Fibroblast of mammary gland (primary cell): ENCODE measurements around the gene HTR1E.

Source experiments
- DNase-seq: peaks from one replicate; pipeline ENCODE4 v3.0.0-alpha.2; 2010; ENCODE audit warnings: low read depth
- H3K4me3 ChIP-seq: 2 replicates; pipeline ENCODE4 v1.5.1; 2011; ENCODE audit warnings: low read depth, mild to moderate bottlenecking, low read length, moderate library complexity; ENCODE audit not compliant: control insufficient read depth
- CTCF ChIP-seq: conservative IDR thresholded peaks from 2 replicates; pipeline ENCODE4 v1.5.1; 2011; ENCODE audit warnings: low read depth, low read length, inconsistent platforms; ENCODE audit not compliant: control insufficient read depth, insufficient read depth

The HTR1E gene

GRCh38 chr6:86936834-86937218 lies 502 bp upstream of the HTR1E start:
- no peak overlapping the region for H3K4me3 ChIP-seq
- TF ChIP-seq CTCF: no peak
- no peak for DNase-seq

GRCh38 chr6:86938814-86939213 lies 1.5 kb downstream of the HTR1E start:
- no peak overlapping the region for H3K4me3 ChIP-seq
- TF ChIP-seq CTCF: no peak
- no peak for DNase-seq

GRCh38 chr6:86941461-86941860 lies 4.1 kb downstream of the HTR1E start:
- no peak overlapping the region for H3K4me3 ChIP-seq
- TF ChIP-seq CTCF: no peak
- no peak for DNase-seq

- DNase-seq: no peak
- H3K4me3 ChIP-seq: no peak overlapping the region
- TF ChIP-seq CTCF: no peak
Observed at GRCh38 chr6:86942769-86943516, 5.6 kb downstream of the HTR1E start.

- DNase-seq: no peak
- TF ChIP-seq CTCF: no peak
Observed at GRCh38 chr6:86943819-86944407, 6.6 kb downstream of the HTR1E start.

GRCh38 chr6:86949771-86950170 lies 12.4 kb downstream of the HTR1E start:
- TF ChIP-seq CTCF: no peak
- DNase-seq: no peak
- no peak overlapping the region for H3K4me3 ChIP-seq

More at GRCh38 chr6:86943819-86944407, 6.6 kb downstream of the HTR1E start:
- H3K4me3 ChIP-seq: no peak overlapping the region
